ENCODE measurements around the gene HSPA1B. TPM values are rescaled to one million over a fixed set of nuclear protein-coding genes. Genes with fewer than 3 reads are reported as not detected.

HSPA1B gene
- total RNA-seq, 1 experiment from 2014 or later, result 85.1 TPM

DNA sequence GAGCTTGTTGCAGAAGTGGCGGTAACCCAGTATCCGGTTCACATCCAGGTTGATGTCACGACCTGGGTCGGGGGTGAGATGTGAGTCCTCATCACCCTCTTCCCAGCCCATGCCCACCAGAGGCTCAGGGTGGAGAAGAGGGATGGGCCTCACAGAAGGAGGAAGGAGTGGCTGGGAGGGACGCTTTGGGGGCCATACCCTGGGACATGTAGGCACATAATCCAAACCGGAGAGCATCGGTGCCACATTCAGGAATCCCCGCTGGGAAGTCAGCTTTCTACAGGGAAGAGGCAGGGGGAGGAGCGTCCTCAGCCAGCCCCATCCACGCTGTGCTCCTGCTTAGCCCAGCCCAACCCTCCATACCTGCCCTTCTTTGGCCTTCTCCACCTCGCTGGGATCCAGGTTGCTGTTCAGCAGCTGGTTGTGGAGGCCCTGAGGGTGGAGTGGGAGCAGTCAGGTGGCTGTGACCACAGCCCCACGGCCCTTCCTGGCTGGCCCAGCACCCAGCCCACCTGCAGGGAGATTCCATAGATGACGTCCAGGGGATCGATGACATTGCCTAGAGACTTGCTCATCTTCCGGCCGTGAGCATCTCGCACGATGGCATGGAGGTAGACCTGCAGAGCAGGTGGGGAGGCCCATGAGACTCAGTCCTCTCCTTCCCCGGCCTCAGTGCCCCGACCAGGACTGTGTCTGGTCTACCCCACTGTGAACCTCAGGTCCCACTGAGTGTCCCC lies 46.9 kb upstream of the HSPA1B start:
- H3K4me1 Mint-ChIP-seq, result peaks cover 4 to 8% of the 10 kb centered on the region in 2 experiments; a peak in 3 of 4 replicates
- H2BK20ac ChIP-seq (ENCODE audit: low read depth, low read length, poor library complexity, severe bottlenecking), result no peak overlapping the region

More for the DNA sequence above, 46.9 kb upstream of the HSPA1B start:
- H3K79me2 ChIP-seq (ENCODE audit: insufficient read depth, low read length), result no peaks in the 10 kb centered on the region
- Mint-ChIP-seq H3K27ac (no peak overlapping the region), H3K27me3 (ENCODE audit: low read depth) (no peaks in the 10 kb centered on the region), H3K4me3 (no peak overlapping the region), H3K36me3 (ENCODE audit: insufficient read depth in 1 of 3, low read depth in 3 of 3) (peaks cover 43 to 76% (median 58%) of the 10 kb centered on the region in 3 experiments), H3K9me3 (no peaks in the 10 kb centered on the region)
- H3K18ac ChIP-seq (ENCODE audit: insufficient read length, low read depth, low read length), result no peak overlapping the region
- no peaks in the 10 kb centered on the region for H3K27me3 ChIP-seq (ENCODE audit: insufficient read depth, low read length)
- DNase-seq, result no peak
- H3T11ph ChIP-seq (ENCODE audit: low read length), result no peak overlapping the region
- no peak overlapping the region for H3K27ac ChIP-seq (ENCODE audit: insufficient read length, low read depth, low read length)
- no peaks in the 10 kb centered on the region for H3K79me1 ChIP-seq (ENCODE audit: insufficient read depth, low read depth, low read length, poor library complexity, severe bottlenecking)
- no peak overlapping the region for H4K8ac ChIP-seq (replicated peaks; ENCODE audit: insufficient read length, low read depth, low read length)
- WGBS (ENCODE audit: extremely low coverage, insufficient read length, low lambda C conversion rate), result no CpG with 5 or more reads among the region's 20 CpGs
- TF ChIP-seq, protein P1, sequence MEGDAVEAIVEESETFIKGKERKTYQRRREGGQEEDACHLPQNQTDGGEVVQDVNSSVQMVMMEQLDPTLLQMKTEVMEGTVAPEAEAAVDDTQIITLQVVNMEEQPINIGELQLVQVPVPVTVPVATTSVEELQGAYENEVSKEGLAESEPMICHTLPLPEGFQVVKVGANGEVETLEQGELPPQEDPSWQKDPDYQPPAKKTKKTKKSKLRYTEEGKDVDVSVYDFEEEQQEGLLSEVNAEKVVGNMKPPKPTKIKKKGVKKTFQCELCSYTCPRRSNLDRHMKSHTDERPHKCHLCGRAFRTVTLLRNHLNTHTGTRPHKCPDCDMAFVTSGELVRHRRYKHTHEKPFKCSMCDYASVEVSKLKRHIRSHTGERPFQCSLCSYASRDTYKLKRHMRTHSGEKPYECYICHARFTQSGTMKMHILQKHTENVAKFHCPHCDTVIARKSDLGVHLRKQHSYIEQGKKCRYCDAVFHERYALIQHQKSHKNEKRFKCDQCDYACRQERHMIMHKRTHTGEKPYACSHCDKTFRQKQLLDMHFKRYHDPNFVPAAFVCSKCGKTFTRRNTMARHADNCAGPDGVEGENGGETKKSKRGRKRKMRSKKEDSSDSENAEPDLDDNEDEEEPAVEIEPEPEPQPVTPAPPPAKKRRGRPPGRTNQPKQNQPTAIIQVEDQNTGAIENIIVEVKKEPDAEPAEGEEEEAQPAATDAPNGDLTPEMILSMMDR (conservative IDR thresholded peaks at IDR 0.05), result no peak
- no peak overlapping the region for H2BK5ac ChIP-seq (ENCODE audit: insufficient read length, low read length)
- H2BK120ac ChIP-seq (ENCODE audit: low read depth, low read length, poor library complexity, severe bottlenecking), result no peak overlapping the region
- no peaks in the 10 kb centered on the region for H3K9me3 ChIP-seq (ENCODE audit: control insufficient read depth, low read depth, low read length)
- H2AFZ ChIP-seq (ENCODE audit: low read length), result no peak overlapping the region
- H4K91ac ChIP-seq (ENCODE audit: insufficient read length, low read depth, low read length), result no peak overlapping the region
- H3K4me1 ChIP-seq (ENCODE audit: insufficient read depth, low read length), result no peaks in the 10 kb centered on the region
- H3K4ac ChIP-seq (ENCODE audit: low read depth, low read length), result no peak overlapping the region
- no peak overlapping the region for H2BK12ac ChIP-seq (ENCODE audit: insufficient read length, low read depth, low read length)
- no peak overlapping the region for H3K9ac ChIP-seq (ENCODE audit: extremely low read depth, insufficient read length, low read length)
- H3K23me2 ChIP-seq (ENCODE audit: insufficient read length, low read depth, low read length, poor library complexity, severe bottlenecking), result no peaks in the 10 kb centered on the region
- H3K14ac ChIP-seq (ENCODE audit: insufficient read depth, low read length), result no peak overlapping the region
- no peak overlapping the region for H2BK15ac ChIP-seq (ENCODE audit: low read depth, low read length)
- no peak overlapping the region for H3K23ac ChIP-seq (ENCODE audit: insufficient read length, low read depth, low read length)
- H2AK5ac ChIP-seq (ENCODE audit: insufficient read length, low read length), result no peak overlapping the region
- H3K4me2 ChIP-seq (ENCODE audit: insufficient read depth, insufficient read length, low read length), result no peak overlapping the region
- H3K56ac ChIP-seq (ENCODE audit: insufficient read length, low read depth, low read length), result no peak overlapping the region
- H4K20me1 ChIP-seq (ENCODE audit: control insufficient read depth, insufficient read depth, insufficient read length), result no peaks in the 10 kb centered on the region
- H4K5ac ChIP-seq (ENCODE audit: insufficient read length, low read depth, low read length), result no peak overlapping the region

Data from H9 (cell line).